NCI-H2029 treated with DMSO at 0.1 percent for 48 hours (cell line): ENCODE results near the gene CACNA1E.

Source experiments
- DNase-seq: peaks from one replicate; lab custom pipeline; 2025; lab: John Stamatoyannopoulos, UW

Gene CACNA1E

DNA sequence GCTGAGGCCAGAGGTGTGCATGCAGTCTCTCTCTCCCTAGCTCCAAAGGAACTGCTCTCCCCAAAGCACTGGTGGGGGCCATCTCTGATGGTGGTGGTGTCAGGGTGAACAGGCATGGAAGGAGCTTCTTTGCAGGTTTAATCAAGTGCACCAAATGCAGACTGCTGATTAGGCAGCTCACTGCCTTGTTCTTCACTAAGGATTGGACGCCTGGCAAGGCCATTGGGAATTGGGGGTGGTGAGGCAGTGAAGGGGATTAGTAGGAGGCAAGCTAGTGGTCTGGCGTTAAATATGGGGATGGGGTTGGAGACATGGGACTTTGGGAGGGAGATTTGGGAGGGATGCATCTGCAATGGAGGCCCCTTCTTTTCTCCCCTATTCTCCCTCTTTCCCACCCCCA lies 1.5 kb downstream of the CACNA1E start:
- DNase-seq = no peak

DNA sequence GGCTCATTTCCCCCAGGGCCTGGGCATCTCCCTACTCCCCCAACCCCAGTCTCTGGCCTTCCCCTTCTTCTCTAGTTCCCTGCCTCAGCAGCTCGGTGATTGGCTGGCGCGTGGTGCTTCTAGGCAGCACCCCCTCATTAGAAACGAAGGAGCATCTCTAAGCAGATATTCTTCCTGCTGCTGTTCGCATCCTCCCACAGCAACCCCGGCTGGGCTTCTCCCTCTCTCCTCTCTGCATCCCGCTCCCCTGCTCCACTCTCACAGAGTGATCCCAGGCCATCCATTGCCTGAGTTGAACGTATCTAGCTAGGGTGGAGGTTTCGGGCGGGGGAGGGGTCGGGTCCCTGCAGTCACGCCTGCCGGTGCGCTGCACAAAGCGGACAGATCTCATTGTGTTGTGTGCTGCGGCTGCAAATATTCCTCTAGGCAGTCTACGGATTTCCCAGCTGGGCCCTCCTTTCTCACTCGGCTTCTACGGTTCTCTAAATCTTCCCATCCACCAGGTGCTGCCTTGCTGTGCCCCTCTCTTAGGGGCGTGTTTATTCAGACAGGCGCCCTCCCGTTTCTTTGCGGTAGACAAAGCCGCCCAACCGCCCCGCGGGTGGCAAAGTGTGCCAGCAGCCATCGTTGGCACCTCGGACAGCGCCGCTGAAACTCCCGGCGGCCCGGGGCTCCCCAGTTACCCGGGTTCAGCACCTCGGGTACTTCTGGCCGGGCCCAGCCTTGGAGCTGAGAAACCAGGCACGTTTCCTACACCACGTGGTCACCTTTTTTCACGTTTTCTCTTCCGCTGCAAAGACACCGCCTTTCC lies 2.2 kb downstream of the CACNA1E start:
- no peak for DNase-seq

DNA sequence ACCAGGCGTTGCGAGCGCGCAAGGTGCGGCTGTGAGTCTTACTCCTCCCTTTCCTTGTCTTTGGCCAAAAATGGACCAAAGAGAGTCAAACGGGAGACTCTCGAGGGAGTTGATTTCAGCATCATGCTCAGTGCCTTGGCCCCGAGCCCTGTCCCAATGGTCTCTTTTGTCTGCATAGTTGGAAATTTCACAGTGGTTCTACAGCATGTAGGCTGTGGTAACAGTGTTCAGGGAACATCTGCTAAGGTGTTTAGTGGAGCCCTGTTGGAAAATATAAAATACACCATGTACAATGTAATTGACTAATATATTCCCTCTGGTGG lies 2.7 kb downstream of the CACNA1E start:
- peak; percentile 1 for DNase-seq

DNA sequence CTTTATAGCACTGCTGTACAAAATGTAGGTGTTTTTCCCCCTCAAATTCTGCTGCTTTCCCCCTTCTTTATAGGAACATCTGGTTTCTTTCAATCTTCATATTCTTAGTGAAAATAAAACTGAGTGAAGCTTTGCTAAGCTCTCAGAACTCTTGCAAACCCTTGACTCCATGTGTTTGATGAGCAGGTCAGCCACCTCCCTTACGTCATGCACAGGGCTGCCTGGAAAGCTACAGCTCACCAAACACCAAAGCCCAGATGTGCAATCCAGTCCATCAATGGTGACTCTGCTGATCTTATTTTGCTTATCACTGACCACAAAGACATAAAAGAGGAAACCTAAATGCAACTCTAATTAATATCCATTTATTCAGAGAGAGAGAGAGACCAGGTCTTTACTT lies 5.5 kb downstream of the CACNA1E start:
- DNase-seq = no peak

DNA sequence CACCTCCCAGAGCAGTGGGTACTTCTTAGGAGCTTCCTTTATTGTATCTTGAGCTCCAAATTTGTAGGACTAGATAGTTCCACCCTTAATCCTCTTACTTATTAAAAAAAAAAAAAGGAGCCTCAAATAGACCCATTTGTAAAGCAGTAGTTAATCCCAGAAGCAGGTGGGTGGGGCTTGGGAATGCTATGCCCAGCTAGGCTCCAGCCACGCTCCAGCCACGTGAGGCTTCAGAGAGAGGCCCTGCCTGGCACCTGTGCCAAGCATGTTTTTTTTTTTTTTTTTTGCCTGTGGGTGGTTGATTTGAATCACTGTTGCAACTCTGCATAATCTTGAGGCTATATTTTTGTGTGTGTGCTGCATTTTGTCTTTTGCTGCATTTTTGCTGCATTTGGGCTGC lies 7.0 kb downstream of the CACNA1E start:
- DNase-seq = no peak

- DNase-seq = no peak
Measured at GRCh38 chr1:181490740-181491712, 7.7 kb downstream of the CACNA1E start.

- no peak for DNase-seq
Measured at GRCh38 chr1:181493166-181493565, 9.8 kb downstream of the CACNA1E start.

DNA sequence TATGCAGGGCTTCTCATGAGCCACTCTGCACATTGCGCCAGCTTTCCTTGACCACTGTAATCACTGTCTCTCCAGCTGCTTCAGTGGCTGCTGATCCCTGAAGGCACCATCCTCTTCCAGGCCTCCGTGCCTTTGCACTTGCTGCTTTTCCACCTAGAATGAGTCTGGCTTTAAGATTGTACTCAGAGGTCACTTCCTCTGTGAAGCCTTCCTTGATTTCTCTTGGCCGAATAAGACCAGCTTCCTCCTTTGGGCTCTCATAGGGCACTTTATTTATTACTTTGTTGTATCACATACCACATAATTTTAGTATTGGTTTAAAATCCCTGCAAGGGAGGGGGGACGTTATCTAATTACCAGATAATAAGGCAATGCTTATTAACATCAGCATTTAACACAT lies 10.6 kb downstream of the CACNA1E start:
- DNase-seq = no peak

GRCh38 chr1:181496759-181497158 lies 13.4 kb downstream of the CACNA1E start:
- no peak for DNase-seq

DNA sequence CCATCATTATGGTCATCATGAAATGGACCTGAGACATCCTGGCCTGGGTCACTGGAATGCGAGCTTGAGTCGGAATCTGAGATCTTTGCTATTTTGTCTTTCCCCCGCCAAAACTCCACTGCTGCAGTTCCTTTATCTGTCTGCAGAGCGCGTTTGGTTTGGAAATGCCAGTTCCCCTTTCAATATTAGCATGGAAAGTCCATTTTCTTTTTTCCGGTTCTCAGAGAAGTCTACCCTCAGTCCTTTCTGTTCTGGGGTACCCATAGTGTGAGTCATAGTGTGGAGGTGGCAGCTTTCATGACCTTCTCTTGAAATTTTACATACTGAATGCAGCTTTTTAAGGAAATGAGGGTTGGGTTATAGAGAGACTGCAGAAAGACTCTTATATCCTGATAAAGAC lies 14.6 kb downstream of the CACNA1E start:
- no peak for DNase-seq

DNA sequence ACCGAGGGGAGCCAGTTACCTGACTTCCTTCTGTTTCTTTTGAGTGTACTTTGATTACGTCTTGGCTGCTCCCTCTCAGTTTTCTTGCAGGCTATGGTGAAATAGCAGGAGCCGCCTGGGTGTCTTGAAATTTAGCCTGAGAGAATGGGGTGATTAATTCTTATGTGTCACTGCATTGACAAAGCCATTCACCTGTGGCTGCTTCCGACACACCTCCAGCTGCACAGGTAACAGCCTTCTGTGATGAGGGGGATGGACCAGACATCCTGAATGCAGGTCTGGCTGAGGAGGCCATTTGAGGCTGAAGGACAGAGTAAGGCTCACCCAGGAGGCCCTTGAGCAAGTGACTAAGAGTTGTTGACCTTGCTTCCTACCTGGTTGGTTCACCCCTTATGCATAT lies 16.5 kb downstream of the CACNA1E start:
- no peak for DNase-seq

DNA sequence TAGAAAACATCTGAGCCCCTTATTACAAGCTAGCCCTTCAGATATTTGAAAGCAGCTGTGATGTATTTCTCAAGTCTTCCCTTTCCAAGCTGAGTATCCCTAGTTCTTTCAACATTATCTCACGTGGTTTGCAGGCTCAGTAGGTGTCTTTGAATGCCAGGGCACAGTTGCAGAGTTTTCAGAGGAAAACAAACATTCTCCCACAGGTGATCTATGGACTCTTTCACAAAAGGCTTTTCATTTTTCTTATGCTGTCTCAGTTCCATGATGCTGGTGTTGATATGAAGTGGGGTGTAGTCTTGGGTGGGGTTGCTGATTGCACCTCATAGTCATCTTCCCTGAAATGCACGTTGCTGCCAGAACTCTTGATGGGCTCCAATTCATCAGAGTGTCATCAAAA lies 17.3 kb downstream of the CACNA1E start:
- no peak for DNase-seq

DNA sequence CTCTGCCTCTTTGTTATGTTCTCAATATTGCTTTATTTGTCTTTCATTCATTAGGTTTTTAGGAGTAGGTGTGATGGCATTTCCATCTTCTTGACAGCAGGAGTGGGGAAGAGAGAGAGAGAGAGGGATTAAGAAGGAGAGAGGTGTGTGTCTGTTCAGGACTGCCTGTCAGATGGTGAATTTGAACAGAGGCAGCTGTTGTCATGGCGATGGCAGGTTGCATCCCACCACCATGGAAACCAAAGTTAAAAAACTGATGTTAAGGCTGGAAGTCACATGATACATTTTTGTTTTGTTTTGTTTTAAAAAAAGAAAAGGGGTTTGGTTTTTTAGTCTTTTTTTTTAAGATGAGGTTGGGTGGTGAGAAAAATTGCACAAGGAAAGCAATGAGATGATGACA lies 18.3 kb downstream of the CACNA1E start:
- DNase-seq = no peak

- no peak for DNase-seq
Measured at GRCh38 chr1:181503171-181503810, 20.0 kb downstream of the CACNA1E start.

DNA sequence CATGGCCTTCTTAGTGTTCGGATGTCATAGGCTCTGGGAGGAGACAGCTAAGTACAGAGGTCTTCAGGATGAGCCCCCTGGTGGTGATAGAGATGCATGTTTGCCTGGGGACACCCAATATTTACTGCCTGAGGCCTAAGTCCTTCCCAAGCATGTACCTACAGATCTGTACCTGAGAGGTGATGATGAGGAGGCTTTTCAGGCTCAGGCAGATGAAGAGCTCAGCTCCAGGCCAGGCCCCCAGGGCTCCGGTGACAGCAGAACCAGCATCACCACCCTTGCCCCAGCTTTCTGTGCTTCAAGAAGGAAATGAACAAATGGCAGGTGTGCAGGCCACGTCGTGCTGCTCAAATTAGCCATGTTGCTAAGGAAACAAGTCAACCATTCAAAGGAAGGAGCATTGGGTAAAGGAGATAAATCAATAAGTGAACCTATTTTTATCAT lies 21.1 kb downstream of the CACNA1E start:
- no peak for DNase-seq

GRCh38 chr1:181506563-181507353 lies 23.4 kb downstream of the CACNA1E start:
- DNase-seq = no peak

DNA sequence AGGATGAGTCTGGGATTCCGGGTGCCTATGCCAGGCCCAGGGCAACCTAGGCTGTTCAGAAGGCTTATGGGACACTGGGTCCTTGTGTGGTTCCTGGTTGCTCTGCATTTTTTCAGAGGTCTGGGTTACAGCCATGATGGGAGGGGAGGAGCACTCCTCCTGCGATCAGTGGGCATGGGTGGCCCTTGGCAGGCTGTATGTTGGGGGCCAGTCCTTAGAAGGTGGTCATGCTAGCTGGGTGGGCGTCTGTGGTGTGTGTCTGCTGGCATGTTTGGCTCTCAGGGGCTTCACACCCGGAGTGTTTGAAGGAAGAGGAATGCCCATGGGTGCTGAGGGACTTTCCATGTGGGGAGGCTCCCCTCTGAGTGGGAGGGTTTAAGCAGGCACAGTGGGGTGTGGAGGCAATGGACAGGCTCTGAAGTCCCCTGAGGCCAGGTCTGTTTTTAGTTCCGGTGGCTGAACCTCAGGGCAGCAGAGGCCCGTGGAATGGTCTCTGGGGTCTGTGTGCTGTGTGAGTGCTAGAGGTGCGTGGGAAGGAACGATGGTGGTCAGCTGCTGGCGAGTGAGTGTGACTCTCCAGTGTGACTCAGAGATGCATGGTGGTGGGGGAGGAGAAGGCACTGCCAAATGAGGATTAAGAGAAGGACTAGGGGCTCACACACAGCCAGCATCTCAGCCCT lies 25.3 kb downstream of the CACNA1E start:
- no peak for DNase-seq

DNA sequence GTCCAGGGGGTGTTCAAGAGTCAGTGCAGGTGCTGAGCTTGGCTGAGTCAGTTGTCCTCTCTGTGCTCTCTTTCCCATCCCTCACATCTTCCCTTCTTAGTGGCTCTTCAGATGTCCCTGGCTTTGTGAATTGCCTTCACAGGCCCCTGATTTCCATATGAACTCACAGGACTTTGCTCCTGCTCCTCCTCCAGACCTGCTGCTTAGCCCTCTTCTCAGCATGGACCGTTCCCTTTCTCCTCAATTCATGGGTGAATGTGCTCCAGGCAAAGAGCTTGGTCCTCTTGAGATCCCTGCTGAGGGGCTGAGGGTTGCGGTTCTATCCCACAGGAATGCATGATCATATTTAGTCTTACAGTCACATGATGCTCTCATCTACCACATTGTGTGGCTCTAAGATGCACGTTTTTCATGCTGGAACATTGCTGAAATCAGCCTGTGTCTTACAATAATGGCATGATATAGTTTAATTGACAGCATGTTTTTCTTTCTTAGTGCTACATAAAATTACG lies 30.5 kb downstream of the CACNA1E start:
- DNase-seq = no peak

- no peak for DNase-seq
Measured at GRCh38 chr1:181514298-181515290, 31.3 kb downstream of the CACNA1E start.

GRCh38 chr1:181516706-181517105 lies 33.4 kb downstream of the CACNA1E start:
- no peak for DNase-seq
